SK-N-SH (cell line): ENCODE measurements around the gene SURF1. TPM values are rescaled to one million over a fixed set of nuclear protein-coding genes. Genes with fewer than 3 reads are reported as not detected.
A peak's percentile ranks its signal among the peaks of the same experiment; 100 is the strongest.

Source experiments
- CTCF ChIA-PET: fragments of 300-600, 350-600 bp; formaldehyde crosslinking; extraction: SDS; loops from one replicate; lab custom pipeline; 2021; lab: Yijun Ruan, JAX
- POLR2A ChIA-PET: fragments of 350-600 bp; sonication (Branson Sonifier 250); formaldehyde crosslinking; extraction: SDS; loops from one replicate; lab custom pipeline; 2020; ENCODE audit warnings: antibody characterized with exemption, inconsistent platforms; lab: Yijun Ruan, JAX
- DNase-seq: peaks from one replicate; pipeline ENCODE4 v3.0.0; 2012
- H2AFZ ChIP-seq: fragments of 200-600 bp; sonication (generic); 2 replicates; pipeline ENCODE4 v1.8.1; 2016; ENCODE audit warnings: antibody characterized with exemption, mild to moderate bottlenecking, low read depth
- H3F3A ChIP-seq: fragments of 200-600 bp; sonication (generic); replicated peaks from 2 replicates; pipeline ENCODE3; 2016; ENCODE audit warnings: antibody characterized with exemption, mild to moderate bottlenecking; ENCODE audit not compliant: insufficient read depth
- H3K27ac ChIP-seq, 2 experiments: fragments of 200-500 bp in 1 of 2; fragments of 200-600 bp in 1 of 2; sonication (Bioruptor generic) in 1 of 2; sonication (generic), shearing (Covaris generic) in 1 of 2; 2 replicates each; pipeline versions ENCODE4 v1.5.1 to v1.6.1; 2014 to 2016; ENCODE audit warnings: low read depth in 2 of 2, inconsistent platforms in 1 of 2, low read length in 1 of 2, mild to moderate bottlenecking in 1 of 2, mixed read lengths in 1 of 2
- H3K27me3 ChIP-seq: fragments of 200-600 bp; sonication (generic), shearing (Covaris generic); 2 replicates; pipeline ENCODE4 v1.6.1; 2016; ENCODE audit warnings: mixed run types; ENCODE audit not compliant: insufficient read depth
- H3K36me3 ChIP-seq, 2 experiments: fragments of 200-500 bp in 1 of 2; fragments of 200-600 bp in 1 of 2; sonication (Bioruptor generic) in 1 of 2; sonication (generic) in 1 of 2; replicated peaks in 1 of 2; 2 replicates each; pipeline versions ENCODE3 to v1.5.1; 2014 to 2016; ENCODE audit warnings: low read length in 1 of 2, mild to moderate bottlenecking in 1 of 2; ENCODE audit not compliant: insufficient read depth in 2 of 2, control insufficient read depth in 1 of 2
- H3K4me1 ChIP-seq, 2 experiments: fragments of 200-500 bp in 1 of 2; fragments of 200-600 bp in 1 of 2; sonication (Bioruptor generic) in 1 of 2; sonication (generic), shearing (Covaris generic) in 1 of 2; 2 replicates each; pipeline versions ENCODE4 v1.5.1 to v1.6.1; 2014 to 2016; ENCODE audit warnings: low read depth in 1 of 2, low read length in 1 of 2, mixed run types in 1 of 2; ENCODE audit not compliant: insufficient read depth in 2 of 2, control insufficient read depth in 1 of 2
- H3K4me2 ChIP-seq: fragments of 200-600 bp; sonication (generic), shearing (Covaris generic); 2 replicates; pipeline ENCODE4 v1.6.1; 2017; ENCODE audit warnings: mixed run types
- H3K4me3 ChIP-seq, 2 experiments: fragments of 200-500 bp in 1 of 2; fragments of 200-600 bp in 1 of 2; sonication (Bioruptor generic) in 1 of 2; sonication (generic), shearing (Covaris generic) in 1 of 2; 2 replicates each; pipeline versions ENCODE4 v1.5.1 to v1.8.1; 2014 to 2016; ENCODE audit warnings: low read depth in 2 of 2, inconsistent platforms in 1 of 2, low read length in 1 of 2, mild to moderate bottlenecking in 1 of 2, mixed read lengths in 1 of 2, moderate library complexity in 1 of 2
- H3K79me2 ChIP-seq: fragments of 200-600 bp; sonication (generic); 2 replicates; pipeline ENCODE4 v1.8.1; 2017; ENCODE audit warnings: mild to moderate bottlenecking; ENCODE audit not compliant: insufficient read depth
- H3K9ac ChIP-seq: fragments of 200-600 bp; sonication (generic); 2 replicates; pipeline ENCODE4 v1.6.1; 2017; ENCODE audit warnings: mixed run types
- H3K9me2 ChIP-seq: fragments of 200-600 bp; sonication (generic); 2 replicates; pipeline ENCODE4 v1.6.1; 2017; ENCODE audit warnings: mixed run types
- H3K9me3 ChIP-seq: fragments of 200-600 bp; sonication (generic); 2 replicates; pipeline ENCODE4 v1.6.1; 2017; ENCODE audit warnings: mixed run types, mild to moderate bottlenecking, moderate library complexity
- H4K20me1 ChIP-seq: fragments of 200-600 bp; sonication (generic); 2 replicates; pipeline ENCODE4 v1.6.1; 2017; ENCODE audit warnings: mild to moderate bottlenecking, mixed run types; ENCODE audit not compliant: insufficient read depth
- CTCF ChIP-seq: fragments of 200-600 bp; sonication (generic); IDR thresholded peaks from 2 replicates; pipeline ENCODE4 v1.6.1; 2017; ENCODE audit warnings: antibody characterized with exemption, mild to moderate bottlenecking, moderate library complexity
- ELF1 ChIP-seq: IDR thresholded peaks from 2 replicates; pipeline ENCODE4 v1.4.0; 2012
- EP300 ChIP-seq, 2 experiments: IDR thresholded peaks; 2 replicates each; pipeline versions ENCODE4 v1.4.0 to v1.6.1; 2012; ENCODE audit warnings: borderline replicate concordance in 1 of 2, low read depth in 1 of 2, low read length in 1 of 2
- EZH2phosphoT487 ChIP-seq: fragments of 200-600 bp; sonication (generic); IDR thresholded peaks from 2 replicates; pipeline ENCODE4 v1.6.1; 2017; ENCODE audit warnings: low read depth, mixed run types, mild to moderate bottlenecking, antibody characterized with exemption, moderate library complexity, borderline replicate concordance
- FOXJ3 ChIP-seq: sonication (generic); formaldehyde crosslinking; IDR thresholded peaks from 2 replicates; pipeline ENCODE4 v1.5.1; 2020; ENCODE audit warnings: mild to moderate bottlenecking, missing genetic modification reagents
- FOXM1 ChIP-seq: IDR thresholded peaks from 2 replicates; pipeline ENCODE4 v1.4.0; 2012; ENCODE audit warnings: low read depth, mild to moderate bottlenecking
- GABPA ChIP-seq: IDR thresholded peaks from 2 replicates; pipeline ENCODE4 v1.4.0; 2012; ENCODE audit warnings: low read depth, mild to moderate bottlenecking
- IRF3 ChIP-seq: fragments of 150-350 bp; IDR thresholded peaks from 2 replicates; pipeline ENCODE4 v1.6.1; 2016; ENCODE audit warnings: mild to moderate bottlenecking, low read depth, low read length
- JUND ChIP-seq: IDR thresholded peaks from 2 replicates; pipeline ENCODE4 v1.4.0; 2012
- MAX ChIP-seq: IDR thresholded peaks from 2 replicates; pipeline ENCODE4 v1.4.0; 2012; ENCODE audit warnings: low read depth
- MEF2A ChIP-seq: IDR thresholded peaks from 2 replicates; pipeline ENCODE4 v1.4.0; 2012; ENCODE audit warnings: low read depth, borderline replicate concordance
- NFIC ChIP-seq: IDR thresholded peaks from 2 replicates; pipeline ENCODE4 v1.4.0; 2012; ENCODE audit warnings: borderline replicate concordance
- POLR2AphosphoS5 ChIP-seq: IDR thresholded peaks from 2 replicates; pipeline ENCODE4 v1.6.1; 2012; ENCODE audit warnings: low read depth, low read length
- RAD21 ChIP-seq: IDR thresholded peaks from 2 replicates; pipeline ENCODE4 v1.6.1; 2012; ENCODE audit warnings: mild to moderate bottlenecking, low read length
- REST ChIP-seq: IDR thresholded peaks from 2 replicates; pipeline ENCODE4 v1.6.1; 2012; ENCODE audit warnings: mild to moderate bottlenecking, low read depth, low read length, moderate library complexity
- RFX5 ChIP-seq: IDR thresholded peaks from 2 replicates; pipeline ENCODE4 v1.6.1; 2012; ENCODE audit warnings: mild to moderate bottlenecking, improper control_type of control experiment, low read length
- SIN3A ChIP-seq: IDR thresholded peaks from 2 replicates; pipeline ENCODE4 v1.6.1; 2012; ENCODE audit warnings: low read depth, mild to moderate bottlenecking, low read length, moderate library complexity, borderline replicate concordance
- SMC3 ChIP-seq: IDR thresholded peaks from 2 replicates; pipeline ENCODE4 v1.6.1; 2012; ENCODE audit warnings: low read depth, low read length, improper control_type of control experiment
- TAF1 ChIP-seq: IDR thresholded peaks from 2 replicates; pipeline ENCODE4 v1.6.1; 2012; ENCODE audit warnings: low read depth, mild to moderate bottlenecking, low read length, moderate library complexity, borderline replicate concordance
- TCF12 ChIP-seq: IDR thresholded peaks from 2 replicates; pipeline ENCODE4 v1.4.0; 2012
- USF2 ChIP-seq: fragments of 150-350 bp; IDR thresholded peaks from 2 replicates; pipeline ENCODE4 v1.6.1; 2017; ENCODE audit warnings: antibody characterized with exemption, low read length, low read depth, borderline replicate concordance
- WGBS: methylation state at CpG from one replicate; pipeline ENCODE4 v1.1.6; 2017; ENCODE audit warnings: low lambda C conversion rate; 5-methylcytosine and 5-hydroxymethylcytosine counted together
- polyA plus RNA-seq, 3 experiments: library from polyadenylated mRNA; depleted of rRNA; stranded (reverse); fragments of >200 nt; gene quantifications; 2 replicates each; pipeline ENCODE4 v1.2.3, GENCODE V29; 2012

SURF1 gene
- polyA plus RNA-seq, 1 of the 3 experiments (the other 2 are of a cell fraction) = 103 TPM

GRCh38 chr9:133374612-133375115 lies 18.4 kb upstream of the SURF1 start:
- Histone ChIP-seq H3K27me3 (no peaks in the 10 kb centered on the region), H2AFZ (no peak overlapping the region), H3K9ac (peak overlapping the region; percentile 99), H3K4me3 (peak overlapping the region; percentile 88 to 100), H3K4me1 (peaks cover 5 to 21% of the 10 kb centered on the region in 2 experiments; a peak in 3 of 4 replicates), H3K9me2 (no peaks in the 10 kb centered on the region), H3K4me2 (peak overlapping the region; percentile 93), H3K36me3 (peaks cover 29 to 30% of the 10 kb centered on the region in 2 experiments), H4K20me1 (peaks cover 55% of the 10 kb centered on the region), H3F3A (peaks cover 9% of the 10 kb centered on the region), H3K9me3 (no peaks in the 10 kb centered on the region), H3K27ac (peak overlapping the region; percentile 67 to 90), H3K79me2 (peaks cover 65% of the 10 kb centered on the region)
- CTCF ChIA-PET = interaction anchor here (0.9 to 1.4 kb wide), 4 partner anchors 8 to 29 kb away, joined by 3 to 7 read pairs (median 5); no protein-coding TSS in a partner anchor
- POLR2A ChIA-PET = interaction anchor here (0.7 to 0.9 kb wide), 2 partner anchors 18 to 363 kb away, joined by 3 read pairs; partner anchors contain the start of genes SARDH, SURF1 and SURF2
- TF ChIP-seq REST (no peak), NFIC (no peak), RAD21 (no peak), USF2 (no peak), SIN3A (peak; percentile 16; the same call in 1 of the 2 replicates), FOXM1 (no peak), GABPA (no peak), RFX5 (no peak)
- no peak for DNase-seq
- WGBS = 22% methylated on average over 12 of the region's 12 CpGs

GRCh38 chr9:133372144-133372543 lies 15.9 kb upstream of the SURF1 start:
- CTCF ChIA-PET = interaction anchor here (1.1 to 2.5 kb wide), 4 partner anchors 10 to 114 kb away, joined by 3 to 7 read pairs (median 6); partner anchors contain the start of genes SURF1 and SURF2
- TF ChIP-seq FOXJ3 = no peak
- no peak for TF ChIP-seq JUND
- TF ChIP-seq IRF3 = no peak
- TF ChIP-seq CTCF = no peak
- TF ChIP-seq ELF1 = no peak
- no peak for TF ChIP-seq MEF2A
- TF ChIP-seq MAX = no peak
- TF ChIP-seq TAF1 = no peak
- no peak for TF ChIP-seq EZH2phosphoT487
- no peak for TF ChIP-seq EP300 (IDR thresholded peaks at IDR 0.05; ENCODE audit: borderline replicate concordance in 1 of 2, low read depth in 1 of 2, low read length in 1 of 2)
- TF ChIP-seq GABPA = no peak
- no peak for TF ChIP-seq POLR2AphosphoS5
- TF ChIP-seq SMC3 = no peak
- no peak for TF ChIP-seq TCF12

More at GRCh38 chr9:133372144-133372543, 15.9 kb upstream of the SURF1 start:
- H3K9me2 ChIP-seq = no peaks in the 10 kb centered on the region
- no peak for DNase-seq
- POLR2A ChIA-PET = interaction anchor here (1.3 kb wide), 1 partner anchor 21 kb away, joined by 3 read pairs; no protein-coding TSS in a partner anchor
- H3K4me1 ChIP-seq = peaks cover 5 to 44% of the 10 kb centered on the region in 2 experiments; a peak in 3 of 4 replicates
- H3K9ac ChIP-seq = no peak overlapping the region
- H3K4me2 ChIP-seq = no peak overlapping the region
- peaks cover 29 to 45% of the 10 kb centered on the region in 2 experiments for H3K36me3 ChIP-seq
- peaks cover 81% of the 10 kb centered on the region for H4K20me1 ChIP-seq
- H3K27me3 ChIP-seq = no peaks in the 10 kb centered on the region
- peaks cover under 1% of the 10 kb centered on the region for H3F3A ChIP-seq
- H3K4me3 ChIP-seq = no peak overlapping the region
- H3K27ac ChIP-seq = no peak overlapping the region; a peak in 1 of 4 replicates
- H3K79me2 ChIP-seq = peaks cover 90% of the 10 kb centered on the region
- 100% methylated on average over 5 of the region's 7 CpGs for WGBS
- H3K9me3 ChIP-seq = no peaks in the 10 kb centered on the region
- H2AFZ ChIP-seq = no peak overlapping the region
